Vagina (tissue), 2 donors: ENCODE data around the gene FSIP1. TPM values are rescaled to one million over a fixed set of nuclear protein-coding genes. Genes with fewer than 3 reads are reported as not detected.

ENCODE experiments used
- DNase-seq, 2 donors: peaks; one replicate each; pipeline ENCODE4 v3.0.0-alpha.2; 2017; ENCODE audit errors: extremely low spot score in 2 of 2
- H3K27ac ChIP-seq: fragments of 200-600 bp; sonication (generic); one replicate; pipeline ENCODE4 v1.5.1; 2019
- H3K27me3 ChIP-seq: fragments of 200-600 bp; sonication (generic); one replicate; pipeline ENCODE4 v1.5.1; 2019
- H3K36me3 ChIP-seq, 2 donors: fragments of 200-600 bp; sonication (generic); one replicate each; pipeline ENCODE4 v1.5.1; 2017 to 2019
- H3K4me1 ChIP-seq: fragments of 200-600 bp; sonication (generic); one replicate; pipeline ENCODE4 v1.5.1; 2019
- H3K4me3 ChIP-seq, 2 donors: fragments of 200-600 bp; sonication (generic); 1 replicate in 1 of 2; 2 replicates in 1 of 2; pipeline ENCODE4 v1.5.1; 2016 to 2019
- H3K9me3 ChIP-seq: fragments of 200-600 bp; sonication (generic); one replicate; pipeline ENCODE4 v1.5.1; 2019
- CTCF ChIP-seq, 3 experiments: fragments of 450-650 bp in 2 of 3; fragments of 200-600 bp in 1 of 3; sonication (generic) in 1 of 3; IDR thresholded peaks; one replicate each; pipeline ENCODE4 v1.5.1; 2017 to 2019; ENCODE audit warnings: antibody characterized with exemption in 3 of 3, mild to moderate bottlenecking in 2 of 3, moderate library complexity in 2 of 3
- POLR2A ChIP-seq, 2 donors: fragments of 450-650 bp; IDR thresholded peaks; one replicate each; pipeline ENCODE4 v1.6.1; 2017; ENCODE audit warnings: antibody characterized with exemption in 2 of 2, mild to moderate bottlenecking in 2 of 2, moderate library complexity in 2 of 2
- POLR2AphosphoS5 ChIP-seq, 2 donors: sonication (generic); formaldehyde crosslinking; IDR thresholded peaks; one replicate each; pipeline ENCODE4 v1.9.0; 2017; ENCODE audit warnings: antibody characterized with exemption in 2 of 2, mild to moderate bottlenecking in 2 of 2, low read depth in 1 of 2; ENCODE audit not compliant: insufficient read depth in 1 of 2
- intact Hi-C: fragments of 100-400 bp; cut with DNase I; formaldehyde crosslinking; loops from one replicate; pipeline ENCODE4 v1.15.1; 2023
- total RNA-seq: library from RNA; depleted of rRNA; stranded (reverse); fragments of >200 nt; gene quantifications from one replicate; pipeline ENCODE4 v1.2.3, GENCODE V29; 2016

The FSIP1 gene
- total RNA-seq, 1 donor from 2014 or later: 0.98 TPM

- H3K4me1 ChIP-seq: peaks cover 6% of the 10 kb centered on the region
- no peak overlapping the region for H3K4me3 ChIP-seq
- TF ChIP-seq POLR2A (IDR thresholded peaks at IDR 0.05) (no peak), CTCF (IDR thresholded peaks at IDR 0.05) (no peak), POLR2AphosphoS5 (IDR thresholded peaks at IDR 0.05; ENCODE audit: insufficient read depth in 1 of 2, low read depth in 1 of 2) (no peak)
- H3K36me3 ChIP-seq: no peaks in the 10 kb centered on the region
- no peaks in the 10 kb centered on the region for H3K9me3 ChIP-seq
- no peak for DNase-seq
- no peaks in the 10 kb centered on the region for H3K27me3 ChIP-seq
- no peak overlapping the region for H3K27ac ChIP-seq
- intact Hi-C loops: no loop called here
Measured at GRCh38 chr15:39692356-39693327, 90.0 kb downstream of the FSIP1 start.

GRCh38 chr15:39690881-39691634, 91.6 kb downstream of the FSIP1 start:
- DNase-seq: no peak
- intact Hi-C loops: no loop called here
- Histone ChIP-seq H3K9me3 (no peaks in the 10 kb centered on the region), H3K27me3 (no peaks in the 10 kb centered on the region), H3K4me3 (no peak overlapping the region), H3K4me1 (peaks cover 6% of the 10 kb centered on the region), H3K36me3 (no peaks in the 10 kb centered on the region), H3K27ac (no peak overlapping the region)
- no peak for TF ChIP-seq POLR2AphosphoS5 (IDR thresholded peaks at IDR 0.05; ENCODE audit: insufficient read depth in 1 of 2, low read depth in 1 of 2)
- no peak for TF ChIP-seq CTCF (IDR thresholded peaks at IDR 0.05)
- TF ChIP-seq POLR2A (IDR thresholded peaks at IDR 0.05): no peak

GRCh38 chr15:39687965-39688364, 94.7 kb downstream of the FSIP1 start:
- H3K27me3 ChIP-seq: no peaks in the 10 kb centered on the region
- no peaks in the 10 kb centered on the region for H3K9me3 ChIP-seq
- peaks cover 5% of the 10 kb centered on the region for H3K4me1 ChIP-seq
- intact Hi-C loops: no loop called here
- H3K4me3 ChIP-seq: no peak overlapping the region
- no peak for DNase-seq
- no peak for TF ChIP-seq POLR2AphosphoS5 (IDR thresholded peaks at IDR 0.05; ENCODE audit: insufficient read depth in 1 of 2, low read depth in 1 of 2)
- no peak for TF ChIP-seq CTCF (IDR thresholded peaks at IDR 0.05)
- TF ChIP-seq POLR2A (IDR thresholded peaks at IDR 0.05): no peak
- H3K36me3 ChIP-seq: no peaks in the 10 kb centered on the region
- no peak overlapping the region for H3K27ac ChIP-seq

- Histone ChIP-seq H3K27ac (no peak overlapping the region), H3K27me3 (no peaks in the 10 kb centered on the region), H3K36me3 (no peaks in the 10 kb centered on the region), H3K9me3 (no peaks in the 10 kb centered on the region), H3K4me1 (peaks cover 7% of the 10 kb centered on the region), H3K4me3 (no peak overlapping the region)
- TF ChIP-seq POLR2A (IDR thresholded peaks at IDR 0.05) (no peak), CTCF (IDR thresholded peaks at IDR 0.05) (peak; percentile 63 to 84 (median 84)), POLR2AphosphoS5 (IDR thresholded peaks at IDR 0.05; ENCODE audit: insufficient read depth in 1 of 2, low read depth in 1 of 2) (no peak)
- DNase-seq: no peak
- intact Hi-C loops: no loop called here
Measured at GRCh38 chr15:39685999-39686613, 96.5 kb downstream of the FSIP1 start.
